Neutrophil (primary cell): ENCODE data around the gene TEAD4.

Experiments used
- H3K27ac ChIP-seq: fragments of 200-600 bp; sonication (generic); 2 replicates; pipeline ENCODE4 v1.5.1; 2016; ENCODE audit warnings: mild to moderate bottlenecking, moderate library complexity
- H3K27me3 ChIP-seq: fragments of 200-600 bp; sonication (generic); 2 replicates; pipeline ENCODE4 v1.6.0; 2016; ENCODE audit warnings: mild to moderate bottlenecking
- H3K36me3 ChIP-seq: fragments of 200-600 bp; sonication (generic); 2 replicates; pipeline ENCODE4 v1.5.1; 2017
- H3K4me1 ChIP-seq, 2 experiments: fragments of 200-600 bp in 1 of 2; sonication (generic) in 1 of 2; 1 replicate in 1 of 2; 2 replicates in 1 of 2; pipeline versions ENCODE4 v1.5.1 to v1.6.1; 2013 to 2016; ENCODE audit warnings: low read depth in 1 of 2, low read length in 1 of 2, mild to moderate bottlenecking in 1 of 2, moderate library complexity in 1 of 2; ENCODE audit not compliant: control insufficient read depth in 1 of 2, insufficient read depth in 1 of 2
- H3K4me3 ChIP-seq, 2 experiments: fragments of 200-600 bp in 1 of 2; sonication (generic) in 1 of 2; 1 replicate in 1 of 2; 2 replicates in 1 of 2; pipeline ENCODE4 v1.5.1; 2013 to 2016; ENCODE audit warnings: low read depth in 1 of 2, low read length in 1 of 2, mild to moderate bottlenecking in 1 of 2, moderate library complexity in 1 of 2
- H3K9me3 ChIP-seq: fragments of 200-600 bp; sonication (generic); 2 replicates; pipeline ENCODE4 v1.5.1; 2016
- TF ChIP-seq, protein P1 (sequence below): fragments of 200-600 bp; sonication (generic); IDR thresholded peaks from 2 replicates; pipeline ENCODE4 v1.5.1; 2016; ENCODE audit warnings: antibody characterized with exemption

The TEAD4 gene

DNA sequence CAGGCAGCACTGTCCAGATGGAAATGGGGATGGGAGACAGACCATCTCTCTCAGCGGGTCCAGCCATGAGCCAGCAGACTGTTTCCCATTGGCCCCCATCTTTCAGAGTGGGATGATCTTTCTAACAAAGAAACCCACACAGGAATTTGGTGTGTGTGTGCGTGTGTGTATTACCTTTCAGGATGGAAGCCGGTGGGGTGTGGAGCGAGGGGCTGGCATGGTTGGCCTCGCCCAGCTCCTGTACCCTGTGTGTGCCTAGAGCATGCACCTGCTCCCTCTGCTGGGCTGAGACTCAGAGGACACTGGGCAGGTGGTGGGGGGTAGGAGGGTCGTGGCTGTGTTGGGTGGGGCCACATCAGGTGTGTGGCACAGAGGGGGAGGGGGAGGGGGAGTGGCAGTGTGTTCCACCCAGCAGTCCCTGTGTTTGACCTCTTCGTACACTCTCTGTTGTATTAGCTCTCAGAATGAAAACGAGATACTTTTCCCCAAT is 85.0 kb downstream of the TEAD4 start:
- no peaks in the 10 kb centered on the region for H3K36me3 ChIP-seq
- no peaks in the 10 kb centered on the region for H3K4me1 ChIP-seq
- TF ChIP-seq, protein P1, sequence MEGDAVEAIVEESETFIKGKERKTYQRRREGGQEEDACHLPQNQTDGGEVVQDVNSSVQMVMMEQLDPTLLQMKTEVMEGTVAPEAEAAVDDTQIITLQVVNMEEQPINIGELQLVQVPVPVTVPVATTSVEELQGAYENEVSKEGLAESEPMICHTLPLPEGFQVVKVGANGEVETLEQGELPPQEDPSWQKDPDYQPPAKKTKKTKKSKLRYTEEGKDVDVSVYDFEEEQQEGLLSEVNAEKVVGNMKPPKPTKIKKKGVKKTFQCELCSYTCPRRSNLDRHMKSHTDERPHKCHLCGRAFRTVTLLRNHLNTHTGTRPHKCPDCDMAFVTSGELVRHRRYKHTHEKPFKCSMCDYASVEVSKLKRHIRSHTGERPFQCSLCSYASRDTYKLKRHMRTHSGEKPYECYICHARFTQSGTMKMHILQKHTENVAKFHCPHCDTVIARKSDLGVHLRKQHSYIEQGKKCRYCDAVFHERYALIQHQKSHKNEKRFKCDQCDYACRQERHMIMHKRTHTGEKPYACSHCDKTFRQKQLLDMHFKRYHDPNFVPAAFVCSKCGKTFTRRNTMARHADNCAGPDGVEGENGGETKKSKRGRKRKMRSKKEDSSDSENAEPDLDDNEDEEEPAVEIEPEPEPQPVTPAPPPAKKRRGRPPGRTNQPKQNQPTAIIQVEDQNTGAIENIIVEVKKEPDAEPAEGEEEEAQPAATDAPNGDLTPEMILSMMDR = no peak
- no peak overlapping the region for H3K4me3 ChIP-seq
- peaks cover 27% of the 10 kb centered on the region for H3K27me3 ChIP-seq
- no peaks in the 10 kb centered on the region for H3K9me3 ChIP-seq
- H3K27ac ChIP-seq = no peak overlapping the region

DNA sequence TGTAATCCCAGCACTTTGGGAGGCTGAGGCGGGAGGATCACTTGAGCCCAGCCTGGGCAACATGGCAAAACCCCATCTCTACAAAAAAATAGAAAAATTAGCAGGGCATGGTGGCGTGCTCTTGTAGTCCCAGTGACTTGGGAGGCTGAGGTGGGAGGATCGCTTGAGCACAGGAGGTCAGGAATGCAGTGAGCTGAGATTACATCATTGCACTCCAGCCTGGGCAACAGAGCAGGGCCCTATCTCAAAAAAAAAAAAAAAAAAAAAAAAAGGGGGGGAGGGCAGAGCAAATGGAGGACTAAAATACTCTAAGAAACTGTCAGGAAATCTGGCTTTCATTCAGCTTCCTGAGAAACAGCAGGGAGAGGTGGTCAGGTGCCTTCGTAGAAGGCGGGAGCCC is 86.3 kb downstream of the TEAD4 start:
- Histone ChIP-seq H3K36me3 (no peaks in the 10 kb centered on the region), H3K4me1 (no peaks in the 10 kb centered on the region), H3K27ac (no peak overlapping the region), H3K4me3 (no peak overlapping the region), H3K9me3 (no peaks in the 10 kb centered on the region), H3K27me3 (peaks cover 37% of the 10 kb centered on the region)
- TF ChIP-seq, protein P1 = no peak

DNA sequence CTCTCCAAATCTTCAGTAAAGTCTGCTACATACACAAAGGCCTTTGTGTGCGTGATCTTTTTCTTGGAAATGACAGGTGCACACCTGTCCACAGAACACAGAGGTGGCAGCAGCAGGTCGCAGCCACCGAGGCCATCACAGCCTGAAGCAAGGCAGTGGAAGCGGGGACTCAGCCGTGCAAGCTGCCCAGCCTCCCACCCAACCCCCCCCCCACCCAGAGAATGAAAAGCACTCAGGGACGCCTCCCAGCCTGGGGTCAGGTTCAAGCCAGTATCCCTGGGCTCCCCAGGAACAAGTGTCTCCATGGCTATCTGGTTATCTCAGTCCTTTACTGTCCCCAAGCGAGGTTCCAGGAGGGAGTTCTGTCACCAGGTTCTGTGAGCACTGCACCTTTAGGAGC is 86.8 kb downstream of the TEAD4 start:
- TF ChIP-seq, protein P1 = no peak
- no peaks in the 10 kb centered on the region for H3K4me1 ChIP-seq
- peaks cover 37% of the 10 kb centered on the region for H3K27me3 ChIP-seq
- H3K36me3 ChIP-seq = no peaks in the 10 kb centered on the region
- H3K9me3 ChIP-seq = no peaks in the 10 kb centered on the region
- H3K27ac ChIP-seq = no peak overlapping the region
- no peak overlapping the region for H3K4me3 ChIP-seq

DNA sequence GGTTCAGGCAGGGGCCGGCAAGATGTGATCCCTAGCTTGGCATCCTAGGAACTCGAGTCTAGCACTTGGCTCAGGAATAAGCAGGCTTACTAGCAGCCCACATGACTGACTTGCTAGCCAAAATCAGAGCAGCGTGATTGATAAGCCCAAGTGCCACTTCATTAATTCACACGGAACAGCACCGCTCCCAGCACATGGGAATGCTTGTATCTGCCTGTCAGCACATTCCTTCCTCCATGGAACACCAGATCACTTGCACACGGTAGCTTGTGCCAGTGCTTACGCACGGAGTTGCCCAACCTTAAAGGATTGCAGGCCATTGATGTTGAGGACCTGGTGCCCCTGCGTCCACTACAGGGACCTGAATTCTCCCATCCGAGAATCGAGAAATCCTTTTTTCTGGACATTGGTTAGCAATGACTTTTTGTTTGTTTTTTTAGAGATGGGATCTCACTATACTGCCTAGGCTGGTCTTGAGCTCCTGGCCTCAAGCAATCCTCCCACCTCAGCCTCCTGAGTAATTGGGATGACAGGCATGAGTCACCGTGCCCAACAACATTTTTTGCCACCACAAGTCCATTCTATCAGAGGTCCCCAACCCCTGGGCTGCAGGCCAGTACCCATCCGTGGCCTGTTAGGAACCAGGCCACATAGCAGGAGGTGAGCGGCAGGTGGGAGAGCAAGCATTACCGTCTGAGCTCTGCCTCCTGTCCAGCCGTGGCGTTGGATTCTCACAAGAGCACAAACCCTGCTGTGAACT is 87.4 kb downstream of the TEAD4 start:
- Histone ChIP-seq H3K4me3 (no peak overlapping the region), H3K36me3 (no peaks in the 10 kb centered on the region), H3K27me3 (peaks cover 37% of the 10 kb centered on the region), H3K27ac (no peak overlapping the region), H3K9me3 (no peaks in the 10 kb centered on the region), H3K4me1 (no peaks in the 10 kb centered on the region)
- TF ChIP-seq, protein P1 = no peak

DNA sequence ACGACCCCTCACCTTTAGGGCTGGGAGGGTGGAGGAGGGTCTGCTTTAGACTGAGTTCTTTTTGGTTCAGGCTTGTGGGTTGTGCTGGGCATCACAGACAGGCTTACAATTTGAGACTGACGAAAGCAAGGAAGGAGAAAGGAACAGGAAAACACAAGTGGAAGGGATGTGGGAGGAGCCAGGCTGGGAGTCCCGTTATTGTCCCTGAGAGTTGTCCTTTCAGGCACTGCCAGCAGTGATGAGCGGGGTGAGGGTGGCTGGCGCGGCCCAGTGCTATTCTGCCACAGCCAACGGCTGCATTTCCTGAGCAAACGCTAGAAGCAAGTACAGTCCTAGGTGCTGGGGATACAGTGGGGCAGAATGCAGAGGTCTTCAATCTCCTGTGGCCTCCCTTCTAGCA is 88.8 kb downstream of the TEAD4 start:
- H3K27me3 ChIP-seq = peaks cover 29% of the 10 kb centered on the region
- TF ChIP-seq, protein P1 = no peak
- H3K27ac ChIP-seq = no peak overlapping the region
- H3K4me1 ChIP-seq = no peaks in the 10 kb centered on the region
- H3K36me3 ChIP-seq = no peaks in the 10 kb centered on the region
- no peak overlapping the region for H3K4me3 ChIP-seq
- H3K9me3 ChIP-seq = no peaks in the 10 kb centered on the region
